ENCODE measurements around the gene ATP6V1D.

ATP6V1D gene

DNA sequence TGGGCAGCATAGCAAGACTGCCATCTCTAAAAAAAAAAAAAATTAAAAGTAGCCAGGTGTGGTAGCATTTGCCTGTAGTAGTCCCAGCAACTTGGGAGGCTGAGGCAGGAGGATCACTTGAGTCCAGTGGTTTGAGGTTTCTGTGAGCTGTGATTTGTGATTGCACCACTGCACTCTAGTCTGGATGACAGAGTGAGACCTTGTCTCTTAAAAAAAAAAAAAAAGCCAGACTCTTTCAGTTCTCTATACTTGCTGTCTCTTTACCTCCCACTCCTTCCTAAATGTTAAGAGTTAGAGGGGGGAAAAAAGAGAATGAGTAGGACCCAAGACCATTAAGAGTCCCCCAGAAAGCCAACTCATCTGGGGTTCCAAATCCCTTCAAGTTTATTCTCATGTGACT is 18.3 kb upstream of the ATP6V1D start:
- H4K20me1 ChIP-seq (ENCODE audit: insufficient read depth, low read length), result no peaks in the 10 kb centered on the region
- DNase-seq, result no peak
- no peak overlapping the region for H3K4me3 ChIP-seq (ENCODE audit: low read length)
- H3F3A ChIP-seq (ENCODE audit: insufficient read depth, low read length), result no peaks in the 10 kb centered on the region
- no peak overlapping the region for H2AFZ ChIP-seq (ENCODE audit: low read length)
- no peak overlapping the region for H3K9ac ChIP-seq (ENCODE audit: low read length)
- peaks cover 24% of the 10 kb centered on the region; the same call in 1 of the 2 replicates for H3K79me2 ChIP-seq (ENCODE audit: low read length)
- no peak overlapping the region for H3K4me2 ChIP-seq (ENCODE audit: low read depth, low read length)
- no peaks in the 10 kb centered on the region for H3K27me3 ChIP-seq (replicated peaks; ENCODE audit: insufficient read depth, low read length)
- peaks cover 15% of the 10 kb centered on the region; the same call in 1 of the 2 replicates for H3K36me3 ChIP-seq (replicated peaks; ENCODE audit: insufficient read depth, low read length)
- H3K27ac ChIP-seq (ENCODE audit: low read length), result no peak overlapping the region
- no peaks in the 10 kb centered on the region for H3K9me3 ChIP-seq (replicated peaks; ENCODE audit: insufficient read depth, low read length)
- no peaks in the 10 kb centered on the region for H3K9me2 ChIP-seq (replicated peaks; ENCODE audit: insufficient read depth, low read length)
- no peaks in the 10 kb centered on the region for H3K4me1 ChIP-seq (ENCODE audit: low read length)
- TF ChIP-seq EZH2phosphoT487 (IDR thresholded peaks at IDR 0.05; ENCODE audit: low read length) (no peak), EZH2 (optimal IDR thresholded peaks at IDR 0.05; ENCODE audit: low read depth, low read length) (no peak)
- TF ChIP-seq, protein P1, sequence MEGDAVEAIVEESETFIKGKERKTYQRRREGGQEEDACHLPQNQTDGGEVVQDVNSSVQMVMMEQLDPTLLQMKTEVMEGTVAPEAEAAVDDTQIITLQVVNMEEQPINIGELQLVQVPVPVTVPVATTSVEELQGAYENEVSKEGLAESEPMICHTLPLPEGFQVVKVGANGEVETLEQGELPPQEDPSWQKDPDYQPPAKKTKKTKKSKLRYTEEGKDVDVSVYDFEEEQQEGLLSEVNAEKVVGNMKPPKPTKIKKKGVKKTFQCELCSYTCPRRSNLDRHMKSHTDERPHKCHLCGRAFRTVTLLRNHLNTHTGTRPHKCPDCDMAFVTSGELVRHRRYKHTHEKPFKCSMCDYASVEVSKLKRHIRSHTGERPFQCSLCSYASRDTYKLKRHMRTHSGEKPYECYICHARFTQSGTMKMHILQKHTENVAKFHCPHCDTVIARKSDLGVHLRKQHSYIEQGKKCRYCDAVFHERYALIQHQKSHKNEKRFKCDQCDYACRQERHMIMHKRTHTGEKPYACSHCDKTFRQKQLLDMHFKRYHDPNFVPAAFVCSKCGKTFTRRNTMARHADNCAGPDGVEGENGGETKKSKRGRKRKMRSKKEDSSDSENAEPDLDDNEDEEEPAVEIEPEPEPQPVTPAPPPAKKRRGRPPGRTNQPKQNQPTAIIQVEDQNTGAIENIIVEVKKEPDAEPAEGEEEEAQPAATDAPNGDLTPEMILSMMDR (IDR thresholded peaks at IDR 0.05; ENCODE audit: low read length), result no peak

DNA sequence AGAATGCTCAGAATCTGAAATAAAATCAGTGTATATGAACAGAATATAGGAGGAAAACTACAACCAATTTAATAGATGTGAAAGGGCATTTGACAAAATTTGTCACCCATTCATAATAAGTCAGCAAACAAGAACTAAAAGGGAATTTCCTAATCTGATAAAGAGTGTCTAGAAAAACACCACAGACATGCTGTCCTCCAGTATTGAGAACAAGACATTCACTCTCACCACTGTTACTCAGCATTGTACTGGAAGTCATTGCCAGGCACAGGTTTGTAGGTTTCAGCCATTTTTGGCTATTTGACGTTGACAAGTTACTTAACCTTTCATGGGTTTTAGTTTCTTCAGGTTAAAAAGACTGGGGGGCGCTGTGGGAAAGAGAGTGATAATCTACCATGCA is 13.7 kb upstream of the ATP6V1D start:
- no peaks in the 10 kb centered on the region for H3K36me3 ChIP-seq (replicated peaks; ENCODE audit: insufficient read depth, low read length)

DNA sequence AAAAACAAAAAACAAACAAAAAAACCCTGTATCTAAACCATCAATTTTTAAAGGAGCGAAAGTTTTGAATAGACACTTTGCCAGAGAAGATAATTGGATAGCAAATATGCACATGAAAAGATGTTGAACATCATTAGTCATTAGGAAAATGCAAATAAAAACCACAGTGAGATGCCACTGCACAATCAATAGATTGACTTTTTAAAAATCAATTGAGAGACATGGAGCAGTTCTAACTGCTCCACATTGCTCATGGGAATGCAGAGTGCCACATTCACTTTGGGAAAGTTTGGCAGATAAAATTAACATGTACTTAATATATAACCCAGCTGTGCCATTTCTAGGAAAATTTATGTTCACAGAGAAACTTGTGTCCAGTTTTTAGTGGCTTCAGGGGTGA is 13.2 kb upstream of the ATP6V1D start:
- H3K4me2 ChIP-seq (ENCODE audit: low read depth, low read length), result no peak overlapping the region
- H3K4me1 ChIP-seq (ENCODE audit: low read length), result no peaks in the 10 kb centered on the region

More for the DNA sequence above, 13.7 kb upstream of the ATP6V1D start:
- H3K9ac ChIP-seq (ENCODE audit: low read length), result no peak overlapping the region
- no peak overlapping the region for H3K27ac ChIP-seq (ENCODE audit: low read length)
- peaks cover 41% of the 10 kb centered on the region for H3K79me2 ChIP-seq (ENCODE audit: low read length)
- DNase-seq, result no peak
- TF ChIP-seq EZH2phosphoT487 (IDR thresholded peaks at IDR 0.05; ENCODE audit: low read length) (no peak), EZH2 (optimal IDR thresholded peaks at IDR 0.05; ENCODE audit: low read depth, low read length) (no peak)
- TF ChIP-seq, protein P1 (IDR thresholded peaks at IDR 0.05; ENCODE audit: low read length), result no peak
- H3F3A ChIP-seq (ENCODE audit: insufficient read depth, low read length), result no peaks in the 10 kb centered on the region
- no peaks in the 10 kb centered on the region for H3K27me3 ChIP-seq (replicated peaks; ENCODE audit: insufficient read depth, low read length)
- H3K9me2 ChIP-seq (replicated peaks; ENCODE audit: insufficient read depth, low read length), result no peaks in the 10 kb centered on the region
- H3K4me1 ChIP-seq (ENCODE audit: low read length), result no peaks in the 10 kb centered on the region
- no peak overlapping the region for H2AFZ ChIP-seq (ENCODE audit: low read length)
- no peaks in the 10 kb centered on the region for H3K9me3 ChIP-seq (replicated peaks; ENCODE audit: insufficient read depth, low read length)
- H3K4me2 ChIP-seq (ENCODE audit: low read depth, low read length), result no peak overlapping the region
- H3K4me3 ChIP-seq (ENCODE audit: low read length), result no peak overlapping the region
- no peaks in the 10 kb centered on the region for H4K20me1 ChIP-seq (ENCODE audit: insufficient read depth, low read length)

More for the DNA sequence above, 13.2 kb upstream of the ATP6V1D start:
- Histone ChIP-seq H3K27ac (ENCODE audit: low read length) (no peak overlapping the region), H3K9me2 (replicated peaks; ENCODE audit: insufficient read depth, low read length) (no peaks in the 10 kb centered on the region), H3K27me3 (replicated peaks; ENCODE audit: insufficient read depth, low read length) (no peaks in the 10 kb centered on the region), H2AFZ (ENCODE audit: low read length) (no peak overlapping the region), H3K79me2 (ENCODE audit: low read length) (peaks cover 44% of the 10 kb centered on the region), H3K4me3 (ENCODE audit: low read length) (no peak overlapping the region), H3F3A (ENCODE audit: insufficient read depth, low read length) (no peaks in the 10 kb centered on the region), H3K9me3 (replicated peaks; ENCODE audit: insufficient read depth, low read length) (no peaks in the 10 kb centered on the region), H3K36me3 (replicated peaks; ENCODE audit: insufficient read depth, low read length) (no peaks in the 10 kb centered on the region), H4K20me1 (ENCODE audit: insufficient read depth, low read length) (no peaks in the 10 kb centered on the region), H3K9ac (ENCODE audit: low read length) (no peak overlapping the region)
- DNase-seq, result no peak
- TF ChIP-seq, protein P1 (IDR thresholded peaks at IDR 0.05; ENCODE audit: low read length), result no peak
- TF ChIP-seq EZH2 (optimal IDR thresholded peaks at IDR 0.05; ENCODE audit: low read depth, low read length) (no peak), EZH2phosphoT487 (IDR thresholded peaks at IDR 0.05; ENCODE audit: low read length) (no peak)
